ENCODE measurements around the gene CYTH1.

The CYTH1 gene

DNA sequence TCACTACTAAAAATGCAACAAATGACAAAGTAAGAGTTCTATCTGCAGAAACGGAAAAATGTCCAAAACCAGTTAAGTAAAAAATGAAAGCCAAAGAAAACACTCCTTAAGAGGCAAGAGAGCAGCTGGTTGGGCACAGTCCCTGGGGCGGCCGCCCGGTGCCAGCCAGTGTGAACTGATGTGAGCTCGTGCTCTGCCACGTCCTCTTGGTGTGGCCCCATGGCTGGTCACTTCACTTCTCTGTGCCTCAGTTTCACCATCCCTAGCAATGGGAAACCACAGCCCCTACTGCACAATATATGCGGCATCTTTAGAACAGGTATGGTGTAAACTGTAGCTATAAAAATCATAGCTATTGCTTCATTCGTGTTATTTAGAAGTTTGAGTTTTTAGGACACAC is 37.3 kb upstream of the CYTH1 start:
- Mint-ChIP-seq H3K27ac (peak overlapping the region; percentile 95), H3K4me3 (peak overlapping the region; percentile 64), H3K9me3 (no peaks in the 10 kb centered on the region), H3K4me1 (peaks cover 68% of the 10 kb centered on the region), H3K36me3 (peaks cover 70% of the 10 kb centered on the region), H3K27me3 (no peaks in the 10 kb centered on the region)
- DNase-seq = peak; percentile 41
- CTCF ChIA-PET = interaction anchor here (0.6 to 1.5 kb wide), 6 partner anchors 10 to 152 kb away, joined by 3 to 4 read pairs (median 3); no protein-coding TSS in a partner anchor

DNA sequence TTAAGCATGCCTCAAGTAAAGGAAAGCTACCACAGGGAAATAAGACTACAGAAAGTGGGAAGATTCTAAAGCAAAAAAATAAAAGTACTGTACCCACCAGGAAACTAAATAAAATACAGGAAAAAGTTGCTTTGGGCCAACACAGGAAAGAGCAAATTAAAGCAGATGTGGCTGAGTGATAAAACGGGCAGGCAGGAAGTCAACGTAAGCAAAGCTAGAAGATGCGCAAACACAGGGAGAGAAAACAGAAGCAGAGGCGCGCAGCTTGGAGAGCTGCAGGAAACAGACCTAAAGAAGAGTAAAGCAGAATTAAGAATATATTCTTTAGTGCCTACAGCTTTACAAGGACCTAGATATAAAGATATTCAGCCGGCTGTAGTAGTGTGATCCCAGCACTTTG is 36.9 kb upstream of the CYTH1 start:
- Mint-ChIP-seq H3K27ac (peak overlapping the region; percentile 95), H3K4me1 (peaks cover 65% of the 10 kb centered on the region), H3K9me3 (no peaks in the 10 kb centered on the region), H3K27me3 (no peaks in the 10 kb centered on the region), H3K36me3 (peaks cover 70% of the 10 kb centered on the region), H3K4me3 (peak overlapping the region; percentile 64)
- CTCF ChIA-PET = interaction anchor here (0.6 to 1.5 kb wide), 7 partner anchors 10 to 153 kb away, joined by 3 to 4 read pairs (median 3); no protein-coding TSS in a partner anchor
- peak; percentile 76 for DNase-seq

DNA sequence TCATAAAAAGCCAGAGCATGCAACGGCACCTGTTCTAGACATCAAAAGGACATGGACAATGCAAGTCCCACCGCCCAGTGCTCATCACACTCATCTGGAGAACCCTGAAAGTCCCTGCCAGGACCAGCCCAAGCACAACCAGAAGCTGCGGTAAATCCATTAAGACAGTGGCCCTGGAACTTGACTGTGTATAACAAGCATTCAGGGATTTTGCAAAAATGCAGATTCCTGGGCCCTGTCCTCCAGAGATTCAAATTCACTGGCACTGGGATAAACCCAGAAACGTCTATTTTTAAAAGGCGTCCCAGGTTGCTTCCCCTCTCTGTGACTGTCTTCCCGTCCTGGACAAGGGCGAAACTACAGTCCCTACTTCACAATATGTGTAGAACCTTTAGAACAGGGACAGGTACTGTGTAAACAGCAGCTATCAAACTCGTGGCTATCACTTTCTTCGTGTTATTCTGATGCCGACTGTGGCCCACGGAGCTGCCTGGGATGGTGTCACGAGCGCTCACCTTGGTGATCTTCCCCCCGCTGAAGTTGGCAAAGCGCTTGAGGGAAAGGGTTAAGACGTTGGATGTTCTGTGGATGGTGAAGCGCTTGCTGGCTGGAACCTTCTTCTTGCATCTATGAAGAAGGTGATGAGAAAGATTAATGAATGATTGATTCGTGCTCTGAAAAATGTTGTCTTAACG is 36.2 kb upstream of the CYTH1 start:
- peaks cover 70% of the 10 kb centered on the region for H3K36me3 Mint-ChIP-seq
- DNase-seq = peak; percentile 4
- H3K4me3 Mint-ChIP-seq = peak overlapping the region; percentile 64
- H3K27ac Mint-ChIP-seq = peak overlapping the region; percentile 95
- H3K4me1 Mint-ChIP-seq = peaks cover 64% of the 10 kb centered on the region
- CTCF ChIA-PET = interaction anchor here (0.6 to 1.5 kb wide), 6 partner anchors 11 to 154 kb away, joined by 3 to 4 read pairs (median 3); no protein-coding TSS in a partner anchor
- no peaks in the 10 kb centered on the region for H3K9me3 Mint-ChIP-seq
- H3K27me3 Mint-ChIP-seq = no peaks in the 10 kb centered on the region

DNA sequence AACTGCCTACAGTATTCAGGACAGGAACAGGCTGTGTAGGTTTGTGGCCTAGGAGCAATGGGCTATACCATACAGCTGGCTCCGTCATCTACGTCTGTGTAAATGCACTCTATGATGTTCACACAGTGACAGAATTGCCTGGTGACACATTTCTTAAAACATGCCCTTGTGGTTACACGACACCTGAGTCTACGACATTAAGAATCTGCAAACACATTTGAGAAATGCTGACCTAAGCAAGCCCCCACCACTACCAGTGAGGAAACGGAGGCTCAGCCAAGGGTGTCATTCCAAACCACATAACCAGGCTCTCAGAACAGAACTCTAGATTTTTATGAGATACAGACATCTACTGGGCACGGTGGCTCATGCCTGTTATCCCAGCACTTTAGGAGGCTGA is 35.0 kb upstream of the CYTH1 start:
- H3K27me3 Mint-ChIP-seq = no peaks in the 10 kb centered on the region
- CTCF ChIA-PET = no interaction called here
- DNase-seq = peak; percentile 73
- H3K36me3 Mint-ChIP-seq = peaks cover 68% of the 10 kb centered on the region
- peaks cover 56% of the 10 kb centered on the region for H3K4me1 Mint-ChIP-seq
- H3K4me3 Mint-ChIP-seq = peak overlapping the region; percentile 8
- peak overlapping the region; percentile 95 for H3K27ac Mint-ChIP-seq
- H3K9me3 Mint-ChIP-seq = no peaks in the 10 kb centered on the region

DNA sequence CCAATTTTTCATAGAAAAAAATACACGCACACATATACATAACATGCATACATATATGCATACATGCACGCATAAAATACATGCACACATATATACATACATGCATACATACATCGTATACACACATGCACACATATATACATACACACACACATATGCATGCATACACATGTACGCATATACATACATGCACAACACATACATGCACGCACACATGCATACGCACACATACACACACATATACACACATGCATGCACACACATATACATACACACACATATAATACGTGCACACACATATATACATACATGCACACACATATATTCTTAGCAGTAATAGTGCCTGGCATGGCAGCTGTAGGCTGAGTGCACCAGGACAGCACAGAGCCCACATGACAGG is 33.6 kb upstream of the CYTH1 start:
- peaks cover 68% of the 10 kb centered on the region for H3K36me3 Mint-ChIP-seq
- H3K27ac Mint-ChIP-seq = peak overlapping the region; percentile 76
- H3K4me3 Mint-ChIP-seq = no peak overlapping the region
- H3K4me1 Mint-ChIP-seq = peaks cover 46% of the 10 kb centered on the region
- H3K9me3 Mint-ChIP-seq = no peaks in the 10 kb centered on the region
- CTCF ChIA-PET = no interaction called here
- H3K27me3 Mint-ChIP-seq = no peaks in the 10 kb centered on the region
- DNase-seq = no peak

DNA sequence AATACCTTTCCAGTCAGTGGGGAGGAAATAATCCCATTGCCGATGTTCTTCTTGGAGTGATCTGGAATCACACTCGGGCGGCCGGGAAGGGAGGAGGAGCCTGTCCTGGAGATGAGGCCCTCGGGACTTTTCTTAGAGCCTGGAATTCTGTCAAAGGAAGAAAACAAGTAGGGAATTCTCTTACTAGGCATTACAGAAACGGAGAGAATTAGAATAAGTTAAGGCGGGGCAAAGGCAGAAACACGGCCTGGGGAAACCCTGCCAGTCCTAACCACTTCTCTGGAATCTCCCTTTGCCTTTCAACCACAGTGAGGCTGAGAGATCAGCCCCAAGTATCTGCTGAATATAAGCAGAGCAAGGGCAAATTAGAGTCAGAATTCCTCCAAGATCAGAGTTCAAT is 30.8 kb upstream of the CYTH1 start:
- H3K4me3 Mint-ChIP-seq = no peak overlapping the region
- CTCF ChIA-PET = no interaction called here
- no peaks in the 10 kb centered on the region for H3K9me3 Mint-ChIP-seq
- no peaks in the 10 kb centered on the region for H3K27me3 Mint-ChIP-seq
- DNase-seq = no peak
- no peak overlapping the region for H3K27ac Mint-ChIP-seq
- H3K4me1 Mint-ChIP-seq = peaks cover 20% of the 10 kb centered on the region
- H3K36me3 Mint-ChIP-seq = peaks cover 68% of the 10 kb centered on the region

DNA sequence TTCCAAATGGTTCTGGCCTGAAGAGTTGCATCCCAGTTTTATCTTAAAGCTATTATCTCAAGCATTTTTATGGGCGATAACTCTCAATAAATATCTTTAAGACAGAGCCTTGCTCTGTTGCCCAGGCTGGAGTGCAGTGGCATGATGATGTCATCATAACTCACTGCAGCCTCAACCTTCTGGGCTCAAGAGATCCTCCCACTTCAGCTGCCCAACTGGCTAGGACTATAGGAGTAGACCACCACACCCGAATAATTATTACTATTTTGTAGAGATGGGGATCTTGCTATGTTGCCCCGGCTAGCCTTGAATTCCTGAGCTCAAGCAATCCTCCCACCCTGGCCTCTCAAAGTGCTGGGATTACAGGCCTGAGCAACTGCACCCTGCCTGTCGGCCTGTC is 26.1 kb upstream of the CYTH1 start:
- no peaks in the 10 kb centered on the region for H3K9me3 Mint-ChIP-seq
- CTCF ChIA-PET = interaction anchor here (0.6 to 0.9 kb wide), 2 partner anchors 9 to 18 kb away, joined by 3 to 4 read pairs; no protein-coding TSS in a partner anchor
- peaks cover 74% of the 10 kb centered on the region for H3K36me3 Mint-ChIP-seq
- H3K4me3 Mint-ChIP-seq = no peak overlapping the region
- no peaks in the 10 kb centered on the region for H3K27me3 Mint-ChIP-seq
- peaks cover 40% of the 10 kb centered on the region for H3K4me1 Mint-ChIP-seq
- H3K27ac Mint-ChIP-seq = no peak overlapping the region
- no peak for DNase-seq

DNA sequence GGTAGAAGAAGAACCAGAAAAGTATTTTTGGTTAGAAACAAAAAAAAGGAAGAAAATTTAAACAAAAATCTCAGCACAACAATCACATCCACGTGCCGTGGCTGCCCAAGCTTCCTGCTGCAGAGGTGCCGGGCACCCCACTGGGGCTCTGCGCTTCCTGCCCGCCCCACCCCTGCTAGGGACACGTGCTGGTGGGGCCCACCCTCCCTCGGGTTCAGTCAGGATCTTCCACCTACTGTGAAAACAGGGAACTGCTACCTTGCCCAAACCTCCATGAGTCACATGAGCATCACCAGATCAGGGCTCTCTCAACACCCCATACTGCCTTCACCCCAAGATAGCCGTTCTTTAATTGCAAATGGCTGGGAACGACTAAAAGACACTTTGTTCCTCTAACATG is 24.4 kb upstream of the CYTH1 start:
- CTCF ChIA-PET = no interaction called here
- H3K27me3 Mint-ChIP-seq = no peaks in the 10 kb centered on the region
- peaks cover 72% of the 10 kb centered on the region for H3K36me3 Mint-ChIP-seq
- H3K4me1 Mint-ChIP-seq = peaks cover 52% of the 10 kb centered on the region
- H3K4me3 Mint-ChIP-seq = no peak overlapping the region
- DNase-seq = peak; percentile 52
- peak overlapping the region; percentile 75 for H3K27ac Mint-ChIP-seq
- no peaks in the 10 kb centered on the region for H3K9me3 Mint-ChIP-seq

DNA sequence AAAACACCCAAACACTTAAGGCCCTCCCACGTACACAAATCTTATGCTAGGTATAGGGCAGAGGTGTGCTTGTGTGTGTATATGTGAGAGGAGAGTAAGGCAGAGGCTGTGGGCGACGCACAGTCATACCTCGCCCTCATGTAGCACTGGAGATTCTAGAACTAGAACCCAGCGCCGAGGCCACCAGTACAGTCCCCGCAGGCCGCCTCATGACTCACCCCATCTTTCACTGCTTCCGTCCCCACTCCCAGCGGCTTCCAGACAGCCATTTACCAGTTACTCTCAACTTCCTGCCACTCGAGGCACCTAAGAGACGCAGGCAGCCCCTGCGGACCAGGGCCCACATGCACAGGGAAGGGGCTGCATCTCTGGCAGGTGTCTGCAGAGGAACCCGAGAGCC is 23.2 kb upstream of the CYTH1 start:
- peaks cover 68% of the 10 kb centered on the region for H3K36me3 Mint-ChIP-seq
- no peaks in the 10 kb centered on the region for H3K27me3 Mint-ChIP-seq

DNA sequence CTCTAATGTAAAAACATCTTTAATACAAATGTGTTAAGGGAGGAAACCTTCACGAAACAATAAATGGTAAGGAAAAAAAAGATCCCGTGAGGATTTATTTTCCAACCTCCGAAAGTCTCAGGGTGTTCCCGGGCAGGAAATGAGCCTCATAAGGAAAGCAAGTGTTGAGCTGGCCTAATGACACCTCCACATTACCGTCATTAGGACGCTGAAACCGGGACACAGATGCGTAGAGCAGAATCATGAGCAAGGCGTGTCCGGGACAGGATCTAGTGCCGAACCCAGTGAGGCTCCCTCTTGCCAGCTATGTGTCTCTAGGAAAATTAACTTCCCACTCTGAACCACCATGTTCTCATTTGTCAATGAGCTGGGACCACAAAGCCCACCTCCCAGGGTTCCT is 22.7 kb upstream of the CYTH1 start:
- Mint-ChIP-seq H3K9me3 (no peaks in the 10 kb centered on the region), H3K4me3 (no peak overlapping the region), H3K4me1 (peaks cover 63% of the 10 kb centered on the region), H3K27ac (peak overlapping the region; percentile 83), H3K27me3 (no peaks in the 10 kb centered on the region), H3K36me3 (peaks cover 67% of the 10 kb centered on the region)
- CTCF ChIA-PET = interaction anchor here (1.0 kb wide), 1 partner anchor 10 kb away, joined by 3 read pairs; no protein-coding TSS in a partner anchor
- no peak for DNase-seq

More for the DNA sequence above, 23.2 kb upstream of the CYTH1 start:
- no peak overlapping the region for H3K4me3 Mint-ChIP-seq
- H3K9me3 Mint-ChIP-seq = no peaks in the 10 kb centered on the region
- DNase-seq = peak; percentile 52
- CTCF ChIA-PET = interaction anchor here (1.0 kb wide), 1 partner anchor 9 kb away, joined by 3 read pairs; no protein-coding TSS in a partner anchor
- peaks cover 59% of the 10 kb centered on the region for H3K4me1 Mint-ChIP-seq
- H3K27ac Mint-ChIP-seq = peak overlapping the region; percentile 83

DNA sequence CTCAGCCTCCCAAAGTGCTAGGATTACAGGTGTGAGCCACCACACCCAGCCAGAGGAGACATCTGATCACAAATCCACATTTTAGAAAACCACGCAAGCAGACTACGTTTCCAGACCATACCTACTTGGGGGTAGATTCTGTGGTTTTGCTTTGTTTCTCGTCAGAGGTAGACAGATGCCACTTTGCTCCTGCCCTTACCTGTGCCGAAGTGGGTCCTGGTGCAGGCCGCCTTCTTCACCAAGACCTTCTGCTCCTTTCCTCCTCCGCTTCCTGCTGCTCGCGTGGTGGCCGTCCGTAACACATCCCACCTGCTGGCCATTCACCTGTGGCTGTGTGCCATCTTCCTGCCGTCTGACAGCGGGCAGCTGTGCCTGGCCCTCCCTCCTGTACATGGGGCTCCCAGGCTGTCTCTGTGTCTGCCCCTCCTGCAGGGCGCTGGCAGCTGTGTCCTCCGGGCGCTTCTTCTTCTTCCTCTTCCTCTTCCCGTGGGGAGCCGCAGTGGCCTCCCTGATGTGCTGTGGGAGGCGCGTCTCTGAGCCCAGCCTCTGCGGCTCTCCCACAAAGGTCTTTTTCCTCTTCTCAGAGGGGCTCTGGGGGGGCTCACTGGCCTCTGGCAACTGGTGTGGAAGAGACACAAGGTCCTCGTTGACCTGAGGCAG is 21.2 kb upstream of the CYTH1 start:
- Mint-ChIP-seq H3K4me1 (peaks cover 74% of the 10 kb centered on the region), H3K27me3 (no peaks in the 10 kb centered on the region), H3K36me3 (peaks cover 67% of the 10 kb centered on the region), H3K4me3 (peak overlapping the region; percentile 68), H3K9me3 (no peaks in the 10 kb centered on the region), H3K27ac (peak overlapping the region; percentile 84)
- DNase-seq = no peak
- CTCF ChIA-PET = interaction anchor here (1.0 kb wide), 1 partner anchor 39 kb away, joined by 3 read pairs; no protein-coding TSS in a partner anchor

DNA sequence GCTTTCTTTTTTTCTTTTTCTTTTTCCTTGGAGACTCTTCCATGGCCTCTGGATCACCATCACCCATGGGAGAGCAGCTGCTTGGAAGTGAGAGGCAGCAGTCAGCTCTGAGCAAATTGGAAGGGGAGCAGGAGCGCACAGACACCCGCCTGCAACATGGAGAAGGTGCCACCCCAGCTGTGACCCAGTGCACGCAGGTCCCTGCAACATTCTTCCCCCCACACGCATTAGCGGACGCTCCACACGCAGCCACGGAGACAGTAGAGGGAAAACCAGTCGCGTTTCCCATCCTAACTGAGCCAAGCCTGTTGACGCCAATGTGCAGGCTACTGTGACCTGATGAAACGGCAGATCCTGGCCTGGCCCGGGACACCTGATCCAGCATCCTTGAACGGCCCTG is 20.4 kb upstream of the CYTH1 start:
- peaks cover 73% of the 10 kb centered on the region for H3K4me1 Mint-ChIP-seq
- peaks cover 71% of the 10 kb centered on the region for H3K36me3 Mint-ChIP-seq
- no peaks in the 10 kb centered on the region for H3K27me3 Mint-ChIP-seq
- no peak for DNase-seq
- CTCF ChIA-PET = no interaction called here
- no peaks in the 10 kb centered on the region for H3K9me3 Mint-ChIP-seq
- H3K27ac Mint-ChIP-seq = peak overlapping the region; percentile 33
- H3K4me3 Mint-ChIP-seq = peak overlapping the region; percentile 15

DNA sequence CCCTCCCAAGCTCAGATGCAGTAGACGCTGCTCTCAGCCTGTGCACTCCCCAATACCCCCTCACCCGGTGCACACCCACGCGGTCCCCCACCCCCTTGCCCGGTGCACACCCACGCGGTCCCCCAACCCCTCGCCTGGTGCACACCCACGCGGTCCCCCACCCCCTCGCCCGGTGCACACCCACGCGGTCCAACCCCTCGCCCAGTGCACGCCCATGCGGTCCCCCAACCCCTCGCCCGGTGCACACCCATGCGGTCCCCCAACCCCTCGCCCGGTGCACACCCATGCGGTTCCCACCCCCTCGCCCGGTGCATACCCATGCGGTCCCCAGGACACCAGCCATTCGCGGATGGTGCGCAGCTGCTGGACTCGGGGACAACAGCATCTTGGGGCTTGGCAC is 19.9 kb upstream of the CYTH1 start:
- peaks cover 71% of the 10 kb centered on the region for H3K4me1 Mint-ChIP-seq
- CTCF ChIA-PET = no interaction called here
- H3K27me3 Mint-ChIP-seq = no peaks in the 10 kb centered on the region
- no peak for DNase-seq
- peak overlapping the region; percentile 15 for H3K4me3 Mint-ChIP-seq
- peaks cover 69% of the 10 kb centered on the region for H3K36me3 Mint-ChIP-seq
- no peaks in the 10 kb centered on the region for H3K9me3 Mint-ChIP-seq
- no peak overlapping the region for H3K27ac Mint-ChIP-seq

DNA sequence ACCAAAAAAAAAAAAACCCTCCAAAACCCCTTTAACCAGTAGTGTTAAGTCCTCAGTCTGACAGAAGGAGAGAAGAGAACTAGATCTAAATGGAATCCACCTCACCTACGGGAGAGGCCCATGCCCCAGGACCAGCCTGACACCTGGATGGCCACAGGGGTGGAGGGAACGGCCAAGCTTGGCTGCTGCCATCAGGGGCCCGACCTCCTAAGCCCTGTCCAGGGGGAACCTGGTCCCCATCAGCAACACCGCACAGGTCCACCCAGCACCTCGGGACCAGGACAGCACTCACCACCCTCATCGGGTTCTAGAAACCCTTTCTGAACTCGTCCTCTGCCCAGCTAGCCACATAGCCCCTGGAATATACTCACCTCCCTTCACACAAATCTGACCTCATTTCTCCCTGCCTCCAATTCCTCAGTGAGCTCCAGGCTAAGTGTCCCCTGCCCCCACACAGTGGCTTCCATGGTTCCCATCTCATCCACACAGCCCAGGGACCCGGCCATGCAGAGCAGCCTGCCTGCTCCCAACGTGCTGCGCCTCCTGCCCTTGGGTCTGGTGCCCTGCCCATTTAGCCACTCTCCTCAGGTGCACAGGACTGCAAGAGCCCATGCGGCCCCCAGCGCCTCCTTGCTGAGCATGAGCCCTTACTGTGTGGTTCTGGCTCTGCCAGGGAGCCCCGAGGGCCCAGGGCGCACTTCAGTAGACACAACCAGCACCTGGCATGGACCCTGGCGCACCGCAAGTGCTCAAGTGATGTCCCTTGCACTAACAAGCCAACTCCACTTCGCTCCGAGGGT is 18.3 kb upstream of the CYTH1 start:
- DNase-seq = no peak
- Mint-ChIP-seq H3K27me3 (no peaks in the 10 kb centered on the region), H3K9me3 (no peaks in the 10 kb centered on the region), H3K4me3 (no peak overlapping the region), H3K36me3 (peaks cover 70% of the 10 kb centered on the region), H3K27ac (peak overlapping the region; percentile 28), H3K4me1 (peaks cover 67% of the 10 kb centered on the region)
- CTCF ChIA-PET = interaction anchor here (0.6 to 1.8 kb wide), 4 partner anchors 8 to 373 kb away, joined by 3 to 4 read pairs (median 4); no protein-coding TSS in a partner anchor
